KMS-11 (cell line): Measurements from ENCODE around the gene HS3ST3B1.

Experiments used
- H2AFZ ChIP-seq: fragments of 200-600 bp; sonication (generic); 2 replicates; pipeline ENCODE4 v1.6.1; 2016; ENCODE audit warnings: antibody characterized with exemption, mixed run types, low read depth
- H3K27ac ChIP-seq: fragments of 200-600 bp; sonication (generic); 2 replicates; pipeline ENCODE4 v1.6.1; 2016; ENCODE audit warnings: mild to moderate bottlenecking, mixed run types
- H3K27me3 ChIP-seq: fragments of 200-600 bp; sonication (generic); 2 replicates; pipeline ENCODE4 v1.6.1; 2017; ENCODE audit warnings: mild to moderate bottlenecking, low read depth, mixed run types, moderate library complexity; ENCODE audit not compliant: insufficient read depth
- H3K36me3 ChIP-seq: fragments of 200-600 bp; sonication (generic); 2 replicates; pipeline ENCODE4 v1.6.1; 2017; ENCODE audit warnings: mild to moderate bottlenecking, mixed run types; ENCODE audit not compliant: insufficient read depth
- H3K4me1 ChIP-seq: fragments of 200-600 bp; sonication (generic); 2 replicates; pipeline ENCODE4 v1.6.1; 2016; ENCODE audit warnings: mild to moderate bottlenecking, low read depth, mixed run types; ENCODE audit not compliant: poor library complexity, severe bottlenecking
- H3K4me2 ChIP-seq: fragments of 200-600 bp; sonication (generic); 2 replicates; pipeline ENCODE4 v1.7.0; 2016; ENCODE audit warnings: mild to moderate bottlenecking, mixed run types
- H3K4me3 ChIP-seq: fragments of 200-600 bp; sonication (generic); IDR thresholded peaks from 2 replicates; pipeline ENCODE4 v1.6.1; 2017; ENCODE audit warnings: low read depth, low read length, mixed read lengths; ENCODE audit not compliant: insufficient read depth
- H3K79me2 ChIP-seq: fragments of 200-600 bp; sonication (generic); 2 replicates; pipeline ENCODE4 v1.6.1; 2016; ENCODE audit warnings: low read depth, mixed run types; ENCODE audit not compliant: insufficient read depth
- H3K9ac ChIP-seq: fragments of 200-600 bp; sonication (generic); 2 replicates; pipeline ENCODE4 v1.6.1; 2016; ENCODE audit warnings: mild to moderate bottlenecking, mixed run types
- H4K20me1 ChIP-seq: fragments of 200-600 bp; sonication (generic); 2 replicates; pipeline ENCODE4 v1.6.1; 2016; ENCODE audit warnings: mild to moderate bottlenecking, mixed run types; ENCODE audit not compliant: insufficient read depth
- CTCF ChIP-seq: fragments of 200-600 bp; sonication (generic); conservative IDR thresholded peaks from 2 replicates; pipeline ENCODE4 v1.6.1; 2017; ENCODE audit warnings: low read depth, mild to moderate bottlenecking, antibody characterized with exemption, low read length, moderate library complexity, mixed read lengths

HS3ST3B1 gene

GRCh38 chr17:14352136-14352535, 51.3 kb downstream of the HS3ST3B1 start:
- Histone ChIP-seq H3K4me2 (no peak overlapping the region), H3K36me3 (no peaks in the 10 kb centered on the region), H2AFZ (no peak overlapping the region), H4K20me1 (no peaks in the 10 kb centered on the region), H3K27me3 (no peaks in the 10 kb centered on the region), H3K4me3 (no peak overlapping the region), H3K27ac (no peak overlapping the region), H3K9ac (no peak overlapping the region), H3K79me2 (no peaks in the 10 kb centered on the region), H3K4me1 (peaks cover 6% of the 10 kb centered on the region)
- no peak for TF ChIP-seq CTCF

- no peak overlapping the region for H3K4me3 ChIP-seq
- H3K27me3 ChIP-seq, result no peaks in the 10 kb centered on the region
- H3K36me3 ChIP-seq, result no peaks in the 10 kb centered on the region
- no peak overlapping the region for H2AFZ ChIP-seq
- no peak overlapping the region for H3K27ac ChIP-seq
- H3K4me2 ChIP-seq, result no peak overlapping the region
- no peaks in the 10 kb centered on the region for H3K4me1 ChIP-seq
- no peaks in the 10 kb centered on the region for H3K79me2 ChIP-seq
- no peak for TF ChIP-seq CTCF
- H4K20me1 ChIP-seq, result no peaks in the 10 kb centered on the region
- no peak overlapping the region for H3K9ac ChIP-seq
These were observed 53.1 kb downstream of the HS3ST3B1 start for GRCh38 chr17:14353861-14354474.

GRCh38 chr17:14354807-14355206, 53.9 kb downstream of the HS3ST3B1 start:
- Histone ChIP-seq H4K20me1 (no peaks in the 10 kb centered on the region), H3K4me2 (no peak overlapping the region), H3K27ac (no peak overlapping the region), H2AFZ (no peak overlapping the region), H3K27me3 (no peaks in the 10 kb centered on the region), H3K36me3 (no peaks in the 10 kb centered on the region), H3K9ac (no peak overlapping the region), H3K4me1 (no peaks in the 10 kb centered on the region), H3K4me3 (no peak overlapping the region), H3K79me2 (no peaks in the 10 kb centered on the region)
- TF ChIP-seq CTCF, result no peak

GRCh38 chr17:14355556-14355955, 54.7 kb downstream of the HS3ST3B1 start:
- Histone ChIP-seq H3K9ac (no peak overlapping the region), H3K27me3 (no peaks in the 10 kb centered on the region), H4K20me1 (no peaks in the 10 kb centered on the region), H3K27ac (no peak overlapping the region), H3K36me3 (no peaks in the 10 kb centered on the region), H3K4me2 (no peak overlapping the region), H3K4me3 (no peak overlapping the region), H3K79me2 (no peaks in the 10 kb centered on the region), H3K4me1 (no peaks in the 10 kb centered on the region), H2AFZ (no peak overlapping the region)
- no peak for TF ChIP-seq CTCF
